A673 (cell line): Measurements from ENCODE around the gene POU1F1. TPM values are rescaled to one million over a fixed set of nuclear protein-coding genes. Genes with fewer than 3 reads are reported as not detected.

Source experiments
- BruUV-seq: library from RNA; stranded (reverse); fragments of 400-500 nt; replicated peaks from 2 replicates; lab custom pipeline; 2021; lab: Mats Ljungman, UMichigan
- CTCF ChIA-PET: fragments of 300-600 bp; sonication (Branson Sonifier 250); formaldehyde crosslinking; loops from one replicate; lab custom pipeline; 2022; ENCODE audit warnings: antibody characterized with exemption; lab: Charles Lee
- POLR2A ChIA-PET: fragments of 300-600 bp; sonication (Branson Sonifier 250); formaldehyde crosslinking; loops from one replicate; lab custom pipeline; 2022; ENCODE audit warnings: antibody characterized with exemption; ENCODE audit not compliant: low non-redundant PET; lab: Charles Lee
- DNase-seq: peaks from one replicate; pipeline ENCODE4 v3.0.0-alpha.2; 2015; ENCODE audit warnings: low spot score
- H3K27ac ChIP-seq: fragments of 200-600 bp; sonication (generic); 2 replicates; pipeline ENCODE4 v1.5.1; 2016; ENCODE audit warnings: mixed run types, low read depth, mild to moderate bottlenecking, mixed read lengths, antibody characterized with exemption, low read length; ENCODE audit not compliant: poor library complexity, severe bottlenecking
- H3K27me3 ChIP-seq: fragments of 200-600 bp; sonication (generic); replicated peaks from 2 replicates; pipeline ENCODE4 v1.6.1; 2017; ENCODE audit warnings: mixed run types, low read depth, mild to moderate bottlenecking, mixed read lengths, antibody characterized with exemption, low read length; ENCODE audit not compliant: insufficient read depth, poor library complexity
- H3K36me3 ChIP-seq: fragments of 200-600 bp; sonication (generic); 2 replicates; pipeline ENCODE4 v1.6.1; 2016; ENCODE audit warnings: mixed run types, mild to moderate bottlenecking, mixed read lengths, antibody characterized with exemption, low read length; ENCODE audit not compliant: insufficient read depth, poor library complexity, severe bottlenecking
- H3K4me1 ChIP-seq: fragments of 200-600 bp; sonication (generic); 2 replicates; pipeline ENCODE4 v1.6.1; 2017; ENCODE audit warnings: mixed run types, mild to moderate bottlenecking, mixed read lengths, antibody characterized with exemption, low read length; ENCODE audit not compliant: insufficient read depth, poor library complexity, severe bottlenecking
- H3K4me3 ChIP-seq: fragments of 200-600 bp; sonication (generic); 2 replicates; pipeline ENCODE4 v1.5.1; 2016; ENCODE audit warnings: low read depth, mixed run types, mild to moderate bottlenecking, mixed read lengths, low read length; ENCODE audit not compliant: poor library complexity, severe bottlenecking
- H3K9me3 ChIP-seq: fragments of 200-600 bp; sonication (generic); 2 replicates; pipeline ENCODE4 v1.6.1; 2016; ENCODE audit warnings: mixed run types, low read depth, mild to moderate bottlenecking, mixed read lengths, antibody characterized with exemption, low read length; ENCODE audit not compliant: poor library complexity, severe bottlenecking
- CTCF ChIP-seq: fragments of 300-800, 200-600 bp; sonication (generic); conservative IDR thresholded peaks from 2 replicates; pipeline ENCODE4 v1.5.1; 2017; ENCODE audit warnings: low read depth, mild to moderate bottlenecking, antibody characterized with exemption, low read length, moderate library complexity, mixed read lengths
- EZH2 ChIP-seq: fragments of 200-600 bp; sonication (generic); IDR thresholded peaks from 2 replicates; pipeline ENCODE4 v1.6.1; 2017; ENCODE audit warnings: borderline replicate concordance, low read depth, mild to moderate bottlenecking, mixed read lengths, antibody characterized with exemption, low read length; ENCODE audit not compliant: poor library complexity, severe bottlenecking
- intact Hi-C: fragments of 100-400 bp; cut with micrococcal nuclease; formaldehyde crosslinking; loops from one replicate; pipeline ENCODE4 v1.10.0; 2022; ENCODE audit not compliant: unreplicated experiment
- total RNA-seq: library from RNA; stranded (reverse); gene quantifications from 2 replicates; pipeline ENCODE4 v1.2.3, GENCODE V29; 2021

POU1F1 gene
- total RNA-seq, 1 experiment from 2014 or later = 47.5 TPM

DNA sequence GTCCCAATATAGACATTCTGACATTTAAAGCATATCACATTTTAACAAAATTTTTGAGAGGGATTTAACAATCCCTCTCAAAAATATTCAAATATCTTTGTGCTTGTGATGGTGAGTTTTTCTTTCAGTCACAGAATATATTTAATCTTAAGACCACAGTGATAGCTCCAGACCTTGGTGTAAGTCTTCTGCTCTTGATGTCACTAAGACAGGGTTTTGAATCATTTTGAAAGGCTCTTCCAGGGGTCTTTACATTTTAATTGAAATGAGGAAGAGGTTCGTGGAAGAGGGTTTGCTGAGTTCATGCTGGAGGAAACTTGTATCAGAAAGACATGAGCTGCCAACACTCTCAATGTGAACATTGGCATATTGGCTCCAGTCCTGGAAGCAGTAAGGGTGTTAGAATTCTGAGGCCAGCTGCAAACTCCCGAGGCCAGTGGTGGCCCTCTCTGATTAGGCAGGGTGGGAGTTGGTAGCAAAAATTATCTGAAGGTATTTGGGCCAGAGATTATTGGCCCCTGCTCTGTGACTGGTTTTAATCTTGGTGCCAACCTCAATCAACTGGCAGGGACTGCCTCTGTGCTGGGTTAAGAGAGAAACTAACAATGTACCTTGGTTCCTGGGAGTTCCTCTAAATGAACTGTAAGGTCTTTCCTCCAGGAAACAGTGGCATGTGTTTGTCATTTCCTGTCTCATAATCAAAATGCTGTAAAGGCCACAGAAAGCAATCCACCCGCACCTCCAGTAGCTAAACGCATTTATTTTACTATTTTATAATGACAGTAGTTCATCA, 5.3 kb downstream of the POU1F1 start:
- ChIA-PET CTCF (interaction anchor here (0.6 to 1.4 kb wide), 2 partner anchors 10 to 264 kb away, joined by 3 read pairs; no protein-coding TSS in a partner anchor), POLR2A (no interaction called here)
- no peaks in the 10 kb centered on the region for H3K36me3 ChIP-seq
- H3K4me3 ChIP-seq = peak overlapping the region; percentile 50
- peak; percentile 89 for DNase-seq
- peaks cover 61% of the 10 kb centered on the region for H3K4me1 ChIP-seq
- intact Hi-C loops = loop anchor here (2.0 kb wide), 1 partner anchor 278 kb away; no protein-coding TSS in a partner anchor
- H3K9me3 ChIP-seq = no peaks in the 10 kb centered on the region
- TSS peak; percentile 7 for BruUV-seq
- H3K27ac ChIP-seq = peak overlapping the region; percentile 92
- H3K27me3 ChIP-seq = no peaks in the 10 kb centered on the region
- no peak for TF ChIP-seq EZH2
- no peak for TF ChIP-seq CTCF

GRCh38 chr3:87269723-87270122, 6.7 kb downstream of the POU1F1 start:
- CTCF ChIA-PET = interaction anchor here (1.7 kb wide), 1 partner anchor 29 kb away, joined by 3 read pairs; no protein-coding TSS in a partner anchor
- Histone ChIP-seq H3K27ac (peak overlapping the region; percentile 92), H3K27me3 (no peaks in the 10 kb centered on the region), H3K9me3 (no peaks in the 10 kb centered on the region), H3K4me3 (peak overlapping the region; percentile 1), H3K36me3 (no peaks in the 10 kb centered on the region), H3K4me1 (peaks cover 64% of the 10 kb centered on the region)
- no TSS peak for BruUV-seq
- intact Hi-C loops = loop anchor here (2.0 to 10.0 kb wide), 3 partner anchors 279 to 905 kb away; partner anchors contain the start of gene HTR1F
- POLR2A ChIA-PET = interaction anchor here (0.5 kb wide), 1 partner anchor 863 kb away, joined by 3 read pairs; no protein-coding TSS in a partner anchor
- TF ChIP-seq EZH2 = no peak
- TF ChIP-seq CTCF = no peak
- peak; percentile 79 for DNase-seq

DNA sequence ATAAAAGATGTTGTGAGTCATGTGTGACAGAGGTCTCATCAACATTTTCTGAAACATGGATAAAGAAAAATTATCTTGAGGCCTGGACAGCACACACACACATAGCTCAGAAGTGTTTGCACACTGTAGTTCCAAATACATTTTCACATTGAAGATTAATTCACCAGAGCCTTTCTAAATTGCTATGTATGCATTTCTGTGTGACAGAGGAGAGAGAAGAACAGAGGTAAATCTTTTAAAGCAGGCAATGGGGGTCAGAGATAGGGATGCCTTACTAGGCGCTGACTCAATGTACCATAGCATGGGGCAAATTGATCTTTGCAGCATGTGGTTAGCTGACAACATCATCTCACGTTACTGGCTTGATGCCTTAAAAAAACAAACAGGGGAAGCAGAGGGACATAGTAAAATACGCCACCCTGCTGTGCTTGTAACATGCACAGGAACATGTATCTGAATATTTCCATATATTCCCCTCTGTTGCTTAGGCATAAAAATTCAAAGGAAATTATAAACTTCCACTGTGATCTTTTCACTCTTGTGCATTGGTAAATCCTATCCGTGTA, 7.7 kb downstream of the POU1F1 start:
- peak; percentile 82 for DNase-seq
- H3K36me3 ChIP-seq = no peaks in the 10 kb centered on the region
- peaks cover 74% of the 10 kb centered on the region for H3K4me1 ChIP-seq
- CTCF ChIA-PET = interaction anchor here (0.6 to 1.7 kb wide), 2 partner anchors 30 to 39 kb away, joined by 3 read pairs; no protein-coding TSS in a partner anchor
- peak overlapping the region; percentile 92 for H3K27ac ChIP-seq
- intact Hi-C loops = loop anchor here (5.0 to 10.0 kb wide), 2 partner anchors 524 to 906 kb away; partner anchors contain the start of gene HTR1F
- no peaks in the 10 kb centered on the region for H3K9me3 ChIP-seq
- POLR2A ChIA-PET = no interaction called here
- H3K27me3 ChIP-seq = no peaks in the 10 kb centered on the region
- H3K4me3 ChIP-seq = peak overlapping the region; percentile 1
- no TSS peak for BruUV-seq
- no peak for TF ChIP-seq CTCF
- TF ChIP-seq EZH2 = no peak
